ENCODE data around the gene ZNF749.

Gene ZNF749

GRCh38 chr19:57435062-57435978 is at the start of gene ZNF749:
Gene ZNF749, plus strand, starts transcription at chr19:57435325. Its CDS starts 254 bp downstream, at chr19:57435579.
- DNase-seq = peak; percentile 93

GRCh38 chr19:57389194-57389729 is 45.9 kb upstream of the ZNF749 start:
- DNase-seq = no peak

GRCh38 chr19:57389730-57390598 is 45.2 kb upstream of the ZNF749 start, which contains the start of gene ZNF548:
Gene ZNF548, plus strand, starts transcription at chr19:57389854. Its CDS starts 246 bp downstream, at chr19:57390100.
- DNase-seq = peak; percentile 98

- no peak for DNase-seq
Measured at GRCh38 chr19:57395710-57396109, 39.4 kb upstream of the ZNF749 start.

GRCh38 chr19:57398868-57399267 is 36.3 kb upstream of the ZNF749 start:
- no peak for DNase-seq

- no peak for DNase-seq
Measured at GRCh38 chr19:57403737-57404563, 31.2 kb upstream of the ZNF749 start.

- DNase-seq = peak; percentile 12
Measured at GRCh38 chr19:57406516-57407123, 28.5 kb upstream of the ZNF749 start.

GRCh38 chr19:57410877-57411671 is 24.1 kb upstream of the ZNF749 start, which contains the start of gene ZNF17:
Gene ZNF17, plus strand, starts transcription at chr19:57411161. Its CDS starts 2,455 bp downstream, at chr19:57413616.
- DNase-seq = peak; percentile 83

GRCh38 chr19:57419439-57419838 is 15.7 kb upstream of the ZNF749 start:
- no peak for DNase-seq

GRCh38 chr19:57421037-57421436 is 14.1 kb upstream of the ZNF749 start:
- DNase-seq = no peak

GRCh38 chr19:57434386-57435061 is 601 bp upstream of the ZNF749 start:
- DNase-seq = no peak

- DNase-seq = no peak
Measured at GRCh38 chr19:57436417-57436816, 1.3 kb downstream of the ZNF749 start.

- DNase-seq = no peak
Measured at GRCh38 chr19:57437931-57438330, 2.8 kb downstream of the ZNF749 start.

- no peak for DNase-seq
Measured at GRCh38 chr19:57438925-57439324, 3.8 kb downstream of the ZNF749 start.

- DNase-seq = no peak
Measured at GRCh38 chr19:57441979-57442752, 7.0 kb downstream of the ZNF749 start.

- DNase-seq = no peak
Measured at GRCh38 chr19:57443121-57443696, 8.1 kb downstream of the ZNF749 start.

GRCh38 chr19:57452307-57452706 is 17.2 kb downstream of the ZNF749 start:
- DNase-seq = no peak

- peak; percentile 40 for DNase-seq
Measured at GRCh38 chr19:57465680-57466381, 30.7 kb downstream of the ZNF749 start.

Measured in GDM1 (cell line).